Aorta (tissue), 5 donors: ENCODE measurements around the gene SULT1C3. TPM values are rescaled to one million over a fixed set of nuclear protein-coding genes. Genes with fewer than 3 reads are reported as not detected.
"Not testable (repeated sequence)": the region's sequence is repeated elsewhere in the genome, so short reads cannot be mapped to it uniquely, and the experiment has no call there.

Experiments
- ATAC-seq: fragments of 200-7000 bp; cut with Tn5 transposase; one replicate; pipeline ENCODE4 v1.9.1; 2022; ENCODE audit warnings: moderate library complexity; ENCODE audit not compliant: low FRiP score
- DNase-seq, 2 donors: peaks; one replicate each; pipeline ENCODE4 v3.0.0-alpha.2; 2020
- H3K27ac ChIP-seq, 2 donors: one replicate each; pipeline ENCODE4 v1.5.1; 2013; ENCODE audit warnings: low read length in 2 of 2, mild to moderate bottlenecking in 2 of 2, moderate library complexity in 2 of 2, control low read depth in 1 of 2, inconsistent platforms in 1 of 2, low read depth in 1 of 2
- H3K27me3 ChIP-seq, 2 donors: one replicate each; pipeline ENCODE4 v1.6.1; 2013; ENCODE audit warnings: control low read depth in 1 of 2, low read length in 1 of 2, mild to moderate bottlenecking in 1 of 2, moderate library complexity in 1 of 2; ENCODE audit not compliant: insufficient read depth in 2 of 2, control insufficient read depth in 1 of 2
- H3K36me3 ChIP-seq, 2 donors: one replicate each; pipeline ENCODE4 v1.6.1; 2013; ENCODE audit warnings: control low read depth in 1 of 2, low read length in 1 of 2, mild to moderate bottlenecking in 1 of 2; ENCODE audit not compliant: insufficient read depth in 2 of 2, control insufficient read depth in 1 of 2
- H3K4me1 ChIP-seq, 2 donors: one replicate each; pipeline ENCODE4 v1.6.1; 2013; ENCODE audit warnings: low read length in 2 of 2, control low read depth in 1 of 2, mild to moderate bottlenecking in 1 of 2, moderate library complexity in 1 of 2; ENCODE audit not compliant: insufficient read depth in 2 of 2, control insufficient read depth in 1 of 2
- H3K4me3 ChIP-seq, 2 donors: one replicate each; pipeline ENCODE4 v1.5.1; 2013; ENCODE audit warnings: low read length in 2 of 2, control low read depth in 1 of 2, mild to moderate bottlenecking in 1 of 2
- H3K9me3 ChIP-seq: one replicate; pipeline ENCODE4 v1.6.1; 2013; ENCODE audit warnings: mild to moderate bottlenecking, low read length; ENCODE audit not compliant: control insufficient read depth
- WGBS, 2 donors: extraction: QIAGEN DNeasy Blood & Tissue Kit; methylation state at CpG; one replicate each; pipeline ENCODE4 v1.1.7; 2013; 5-methylcytosine and 5-hydroxymethylcytosine counted together
- intact Hi-C, 2 donors: fragments of 100-400 bp; cut with DNase I; formaldehyde crosslinking; loops; one replicate each; pipeline versions ENCODE4 v1.14.2 to v1.15.0; 2022
- polyA plus RNA-seq, 2 donors: library from polyadenylated mRNA; stranded (reverse); fragments of 200-250 nt; gene quantifications; one replicate each; pipeline ENCODE4 v1.2.3, GENCODE V29; 2013
- total RNA-seq, 2 donors: library from RNA; stranded (reverse); fragmentation: NEBNext Ultra II Directional; extraction: Animal tissue kit (Norgen Biotek cat#: 25700); gene quantifications; one replicate each; pipeline ENCODE4 v1.2.1, GENCODE V29; 2021
- donor health status: healthy with polysubstance abuse.
- donor health status: Bipolar disorder and iron deficiency.
- donor health status: DM: no; HTN: no; CAD: no.
- donor health status: DM: no; HTN: no; CAD: no.
- donor health status: DM: yes; HTN: yes; CAD: no.

The SULT1C3 gene
- total and polyA plus RNA-seq, 4 donors = not detected

GRCh38 chr2:108279468-108279867 lies 39.7 kb downstream of the SULT1C3 start:
- intact Hi-C loops = no loop called here
- Histone ChIP-seq H3K27me3 (no peaks in the 10 kb centered on the region), H3K9me3 (no peaks in the 10 kb centered on the region), H3K4me1 (no peaks in the 10 kb centered on the region), H3K4me3 (no peak overlapping the region), H3K27ac (no peak overlapping the region), H3K36me3 (no peaks in the 10 kb centered on the region)
- no peak for DNase-seq
- no peak for ATAC-seq
- 83 to 88% methylated on average over 5 of the region's 5 CpGs for WGBS, 2 donors

GRCh38 chr2:108280466-108280865 lies 40.7 kb downstream of the SULT1C3 start:
- Histone ChIP-seq H3K27me3 (no peaks in the 10 kb centered on the region), H3K36me3 (no peaks in the 10 kb centered on the region), H3K9me3 (no peaks in the 10 kb centered on the region), H3K27ac (no peak overlapping the region), H3K4me1 (no peaks in the 10 kb centered on the region), H3K4me3 (no peak overlapping the region)
- WGBS, 2 donors = 55 to 62% methylated on average over 3 of the region's 3 CpGs
- intact Hi-C loops = no loop called here
- DNase-seq = no peak
- ATAC-seq = no peak

GRCh38 chr2:108284566-108284965 lies 44.8 kb downstream of the SULT1C3 start:
- H3K4me3 ChIP-seq, intact Hi-C loops, DNase-seq, H3K9me3 ChIP-seq, H3K27me3 ChIP-seq, H3K27ac ChIP-seq, H3K4me1 ChIP-seq, H3K36me3 ChIP-seq, ATAC-seq: not testable (repeated sequence)
- 91 to 92% methylated on average over 7 of the region's 7 CpGs for WGBS, 2 donors

- ATAC-seq = no peak
- WGBS, 2 donors = 94 to 96% methylated on average over 5 of the region's 5 CpGs
- H3K4me1 ChIP-seq = no peaks in the 10 kb centered on the region
- no peaks in the 10 kb centered on the region for H3K9me3 ChIP-seq
- no peak for DNase-seq
- intact Hi-C loops = no loop called here
- no peak overlapping the region for H3K27ac ChIP-seq
- H3K27me3 ChIP-seq = no peaks in the 10 kb centered on the region
- H3K36me3 ChIP-seq = no peaks in the 10 kb centered on the region
- H3K4me3 ChIP-seq = no peak overlapping the region
Measured at GRCh38 chr2:108285616-108286015, 45.8 kb downstream of the SULT1C3 start.

- Histone ChIP-seq H3K36me3 (no peaks in the 10 kb centered on the region), H3K27ac (no peak overlapping the region), H3K27me3 (no peaks in the 10 kb centered on the region), H3K9me3 (peaks cover 2% of the 10 kb centered on the region), H3K4me1 (no peaks in the 10 kb centered on the region), H3K4me3 (no peak overlapping the region)
- intact Hi-C loops = no loop called here
- ATAC-seq = no peak
- DNase-seq = no peak
- WGBS, 2 donors = 91 to 97% methylated on average over 2 of the region's 2 CpGs
Measured at GRCh38 chr2:108287169-108287568, 47.4 kb downstream of the SULT1C3 start.

GRCh38 chr2:108288534-108289106 lies 48.9 kb downstream of the SULT1C3 start, which contains the start of gene SULT1C2:
TSS of gene SULT1C2 (plus strand) at chr2:108288895. CDS start at chr2:108293668, 4,773 bp downstream.
- Histone ChIP-seq H3K4me1 (no peaks in the 10 kb centered on the region), H3K9me3 (peaks cover 2% of the 10 kb centered on the region), H3K27me3 (no peaks in the 10 kb centered on the region), H3K27ac (no peak within 1 kb of the TSS), H3K4me3 (no peak within 1 kb of the TSS), H3K36me3 (no peaks in the 10 kb centered on the region)
- ATAC-seq = no peak
- DNase-seq = no peak
- intact Hi-C loops = no loop called here
- WGBS, 2 donors = 44 to 49% methylated on average over 7 of the region's 7 CpGs

- Histone ChIP-seq H3K27me3 (no peaks in the 10 kb centered on the region), H3K27ac (no peak overlapping the region), H3K4me1 (no peaks in the 10 kb centered on the region), H3K36me3 (no peaks in the 10 kb centered on the region), H3K9me3 (peaks cover 2% of the 10 kb centered on the region), H3K4me3 (no peak overlapping the region)
- intact Hi-C loops = no loop called here
- 80 to 81% methylated on average over 4 of the region's 4 CpGs for WGBS, 2 donors
- DNase-seq (no peak), ATAC-seq (no peak)
Measured at GRCh38 chr2:108293850-108294249, 54.1 kb downstream of the SULT1C3 start.

- 77 to 81% methylated on average over 9 of the region's 9 CpGs for WGBS, 2 donors
- no peaks in the 10 kb centered on the region for H3K4me1 ChIP-seq
- H3K27ac ChIP-seq = no peak overlapping the region
- no peak overlapping the region for H3K4me3 ChIP-seq
- ATAC-seq (no peak), DNase-seq (no peak)
- intact Hi-C loops = no loop called here
- no peaks in the 10 kb centered on the region for H3K36me3 ChIP-seq
- H3K27me3 ChIP-seq = no peaks in the 10 kb centered on the region
- no peaks in the 10 kb centered on the region for H3K9me3 ChIP-seq
Measured at GRCh38 chr2:108297436-108298141, 57.8 kb downstream of the SULT1C3 start.

GRCh38 chr2:108301558-108301957 lies 61.8 kb downstream of the SULT1C3 start:
- Histone ChIP-seq H3K27ac (no peak overlapping the region), H3K36me3 (no peaks in the 10 kb centered on the region), H3K4me3 (no peak overlapping the region), H3K27me3 (no peaks in the 10 kb centered on the region), H3K4me1 (no peaks in the 10 kb centered on the region), H3K9me3 (no peaks in the 10 kb centered on the region)
- ATAC-seq = no peak
- DNase-seq = no peak
- intact Hi-C loops = no loop called here
- WGBS, 2 donors = 83 to 90% methylated on average over 7 of the region's 7 CpGs
